NCI-H2029 (cell line): Measurements from ENCODE around the gene CDH12.
"Not testable (repeated sequence)": the region's sequence is repeated elsewhere in the genome, so short reads cannot be mapped to it uniquely, and the experiment has no call there.

Experiments used
- DNase-seq: peaks from one replicate; lab custom pipeline; 2025; lab: John Stamatoyannopoulos, UW

The CDH12 gene

GRCh38 chr5:22278164-22278563, 575.0 kb downstream of the CDH12 start:
- DNase-seq: no peak

GRCh38 chr5:22277006-22277405, 576.1 kb downstream of the CDH12 start:
- DNase-seq: no peak

DNA sequence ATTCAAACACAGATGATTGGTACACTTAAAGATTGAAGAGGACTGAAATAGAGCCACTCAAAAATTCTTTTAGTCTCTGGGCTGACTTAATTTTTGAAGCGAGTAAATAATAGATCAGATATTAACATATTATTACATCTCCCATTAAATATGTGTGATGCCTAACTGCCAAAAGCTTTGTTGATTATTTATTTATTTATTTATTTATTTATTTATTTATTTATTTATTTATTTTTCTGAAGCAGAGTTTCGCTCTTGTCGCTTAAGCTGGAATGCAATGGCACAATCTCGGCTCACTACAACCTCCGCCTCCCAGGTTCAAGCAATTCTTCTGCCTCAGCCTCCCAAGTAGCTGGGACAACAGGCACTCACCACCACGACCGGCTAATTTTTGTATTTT, 587.3 kb downstream of the CDH12 start:
- DNase-seq: not testable (repeated sequence)

GRCh38 chr5:22258139-22258538, 595.0 kb downstream of the CDH12 start:
- no peak for DNase-seq

GRCh38 chr5:22250528-22250927, 602.6 kb downstream of the CDH12 start:
- no peak for DNase-seq

- DNase-seq: no peak
These were observed 603.9 kb downstream of the CDH12 start for GRCh38 chr5:22249209-22249729.

GRCh38 chr5:22245770-22246169, 607.4 kb downstream of the CDH12 start:
- no peak for DNase-seq

DNA sequence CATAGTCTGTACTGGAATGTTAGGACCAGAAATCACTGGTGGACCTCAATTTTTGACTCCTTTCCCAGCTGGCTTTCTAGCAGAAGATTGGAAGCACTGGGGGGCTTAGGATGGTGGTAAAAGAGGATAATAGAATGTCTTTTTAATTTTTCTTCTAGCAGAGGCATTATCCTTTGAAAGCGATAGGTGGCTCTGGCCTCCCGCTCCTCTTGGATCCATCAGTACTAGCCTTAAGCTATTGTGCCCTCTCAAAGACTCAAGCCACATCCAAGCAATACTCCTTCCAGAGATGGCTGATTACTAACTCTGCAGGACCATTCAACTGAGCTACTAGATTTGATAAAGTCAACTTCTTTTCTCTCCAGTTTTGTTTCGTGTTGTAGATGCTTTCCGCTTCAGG, 610.6 kb downstream of the CDH12 start:
- no peak for DNase-seq

DNA sequence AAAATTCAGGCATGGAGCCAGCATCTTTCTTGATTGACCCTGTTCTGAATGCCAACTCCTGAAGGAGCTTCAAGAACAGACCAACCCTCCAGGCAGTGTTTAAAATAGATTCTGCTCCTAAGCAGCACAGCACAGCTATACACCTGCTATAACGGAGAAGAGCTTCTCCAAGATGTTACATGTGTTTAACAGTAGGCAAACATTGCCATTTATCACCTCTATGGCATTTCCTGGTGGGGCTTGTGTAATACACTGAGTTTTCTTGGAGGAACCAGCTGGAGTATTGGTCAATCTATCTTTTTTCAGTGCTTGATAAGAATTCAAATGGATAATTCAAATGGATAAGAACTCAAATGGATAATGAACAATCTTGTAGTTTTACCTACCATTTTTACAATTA, 615.1 kb downstream of the CDH12 start:
- no peak for DNase-seq

GRCh38 chr5:22226423-22226822, 626.7 kb downstream of the CDH12 start:
- DNase-seq: no peak

- no peak for DNase-seq
These were observed 630.1 kb downstream of the CDH12 start for GRCh38 chr5:22223079-22223478.

GRCh38 chr5:22213703-22214495, 639.2 kb downstream of the CDH12 start:
- peak; percentile 10 for DNase-seq

DNA sequence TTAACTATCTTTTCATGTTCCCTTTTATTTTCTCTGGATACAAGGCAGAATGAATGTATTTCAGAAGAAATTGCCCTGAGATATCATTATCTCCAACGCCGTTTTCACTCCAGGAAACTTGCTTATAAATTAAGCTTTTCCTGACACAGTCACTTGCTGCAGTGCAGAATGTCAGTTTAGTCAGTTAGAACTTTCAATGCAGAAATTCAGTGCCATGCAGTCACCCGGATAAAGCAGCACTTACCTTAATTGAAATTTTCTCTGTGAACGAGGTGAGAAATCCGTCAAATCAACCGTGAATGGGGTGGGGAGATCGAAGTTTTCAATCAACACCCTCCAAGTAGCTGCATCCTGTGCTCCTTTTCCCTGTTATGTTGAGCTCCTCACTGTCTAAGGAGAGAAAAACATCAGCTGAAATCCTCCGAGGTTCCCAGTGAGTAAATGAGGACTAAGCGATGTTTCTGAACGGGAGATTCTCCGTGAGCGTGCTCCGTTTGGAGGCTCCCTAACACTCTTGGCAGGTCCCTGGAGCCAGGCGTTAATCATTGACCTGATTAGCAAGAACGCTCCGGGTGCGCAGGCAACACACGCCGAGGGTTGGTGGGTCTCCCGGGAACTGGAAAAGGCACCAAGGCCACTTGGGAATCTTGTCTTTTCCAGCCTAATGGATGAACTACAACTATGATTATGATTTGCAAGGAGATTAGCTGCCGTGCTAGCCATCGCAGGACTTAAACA, 640.7 kb downstream of the CDH12 start:
- DNase-seq: not testable (repeated sequence)

DNA sequence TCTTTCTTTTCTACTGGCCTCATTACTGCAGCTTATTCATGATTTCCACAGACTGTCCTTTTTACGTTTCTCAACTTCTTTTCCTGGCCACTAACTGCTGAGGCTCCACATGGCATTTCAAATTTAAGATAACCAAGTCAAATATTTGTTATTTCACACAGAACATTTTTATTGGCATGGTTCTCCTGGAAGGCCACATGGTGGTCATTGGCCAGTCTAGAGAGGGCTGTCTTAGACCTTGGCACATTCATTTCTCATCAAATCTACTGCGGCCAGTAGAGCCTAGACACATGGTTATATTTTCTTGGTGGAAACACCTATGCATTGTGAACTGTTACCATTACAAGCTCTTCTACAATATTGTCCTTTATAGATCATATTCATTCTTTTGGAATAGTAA, 644.7 kb downstream of the CDH12 start:
- not testable (repeated sequence) for DNase-seq

GRCh38 chr5:22188651-22189050, 664.5 kb downstream of the CDH12 start:
- not testable (repeated sequence) for DNase-seq

DNA sequence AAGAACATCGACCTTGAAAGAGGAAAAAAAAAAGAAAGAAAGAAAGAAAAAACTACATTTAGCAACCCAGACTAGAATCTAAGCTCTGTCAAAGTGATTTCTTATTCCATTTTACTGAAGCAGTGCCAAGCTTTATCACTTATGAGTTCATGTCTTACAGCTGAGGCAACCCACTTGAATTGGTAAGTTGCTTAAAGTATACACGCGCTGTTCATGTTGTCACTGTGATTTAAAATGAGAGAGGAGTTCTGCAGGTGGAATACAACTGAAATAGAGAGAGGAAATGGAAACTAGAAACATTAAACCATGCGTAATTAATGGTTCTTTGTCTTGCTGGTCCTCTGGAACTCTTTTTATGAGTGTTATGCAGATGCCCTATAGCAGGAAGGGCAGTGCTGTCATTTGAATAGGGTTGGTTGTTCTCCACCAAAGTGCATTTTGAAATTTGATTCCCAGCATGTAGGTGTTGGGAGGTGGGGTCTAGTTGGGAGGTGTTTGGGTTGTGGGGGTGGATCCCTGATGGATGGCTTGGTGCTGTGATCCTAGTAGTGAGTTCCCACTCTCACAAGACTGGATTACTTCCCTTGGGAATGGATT, 665.4 kb downstream of the CDH12 start:
- DNase-seq: not testable (repeated sequence)

DNA sequence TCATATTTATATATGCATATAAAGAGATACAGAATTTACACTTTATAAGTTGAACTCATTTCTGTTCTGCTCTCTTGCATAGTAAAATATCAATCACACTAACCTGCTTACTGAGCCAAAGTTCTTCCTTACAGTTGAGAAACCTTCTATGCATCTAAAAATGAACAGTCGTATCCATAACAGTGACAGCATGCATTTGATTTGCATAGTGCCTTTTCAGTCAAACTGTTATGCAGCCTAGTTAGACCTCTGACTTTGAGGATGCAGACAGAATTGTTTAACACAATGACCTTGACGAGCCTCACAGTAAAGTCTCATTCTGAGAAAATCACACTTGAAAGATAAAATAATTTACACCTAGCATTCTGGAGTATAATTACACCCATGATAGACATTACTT, 683.9 kb downstream of the CDH12 start:
- DNase-seq: not testable (repeated sequence)

DNA sequence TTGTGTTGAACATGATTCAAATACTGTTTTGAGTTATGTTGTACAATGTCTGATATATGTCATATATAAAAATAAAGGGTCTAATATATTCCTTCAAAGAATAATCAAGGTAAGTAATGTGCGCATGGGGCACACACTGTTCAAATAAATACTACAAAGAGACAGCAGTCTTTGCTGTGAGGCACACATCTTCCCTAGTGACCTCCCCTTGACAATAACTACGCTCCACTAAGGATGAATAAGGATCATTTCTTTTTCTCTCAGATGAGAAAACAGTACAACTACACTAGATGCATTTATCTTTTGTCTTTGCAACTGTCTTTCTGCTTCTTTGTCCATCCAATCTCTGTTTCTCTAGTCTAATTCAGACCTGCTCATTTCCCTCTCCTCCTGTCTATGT, 684.4 kb downstream of the CDH12 start:
- not testable (repeated sequence) for DNase-seq

DNA sequence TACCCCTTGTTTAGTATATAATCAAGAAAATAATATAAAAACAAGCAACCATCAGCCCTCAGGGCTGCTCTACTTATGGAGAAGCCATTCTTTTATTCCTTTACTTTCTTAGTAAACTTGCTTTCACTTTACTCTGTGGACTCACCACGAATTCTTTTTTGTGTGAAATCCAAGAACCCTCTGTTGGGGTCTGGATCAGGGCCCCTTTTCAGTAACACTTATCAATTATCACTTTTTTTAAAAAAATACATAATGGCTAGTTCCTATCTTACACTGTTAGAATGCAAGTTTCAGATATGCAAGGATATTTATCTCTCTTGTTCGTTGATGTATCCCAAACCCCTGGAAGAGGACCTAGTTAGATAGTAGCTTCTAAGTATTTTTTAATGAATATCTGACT, 687.2 kb downstream of the CDH12 start:
- DNase-seq: not testable (repeated sequence)

- not testable (repeated sequence) for DNase-seq
These were observed 688.0 kb downstream of the CDH12 start for GRCh38 chr5:22164910-22165748.

DNA sequence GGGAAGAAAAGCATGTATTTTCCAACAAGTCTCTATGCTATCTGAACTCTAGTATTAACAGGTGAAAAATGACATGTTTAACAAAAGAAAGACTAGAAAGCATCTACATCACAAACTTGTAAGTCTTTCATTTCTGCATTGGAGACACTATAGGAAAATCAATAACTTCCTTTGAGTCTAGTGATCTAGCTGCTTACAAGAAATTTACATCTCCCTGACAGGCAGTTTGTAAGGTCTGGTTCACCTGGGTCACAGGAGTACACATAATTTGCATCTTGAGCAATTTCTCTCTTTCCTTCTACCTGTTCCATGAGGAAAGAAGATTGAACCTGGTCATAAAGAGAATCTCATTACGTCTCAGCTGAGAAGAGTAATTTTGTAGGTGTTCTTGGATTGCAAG, 696.2 kb downstream of the CDH12 start:
- DNase-seq: not testable (repeated sequence)

DNA sequence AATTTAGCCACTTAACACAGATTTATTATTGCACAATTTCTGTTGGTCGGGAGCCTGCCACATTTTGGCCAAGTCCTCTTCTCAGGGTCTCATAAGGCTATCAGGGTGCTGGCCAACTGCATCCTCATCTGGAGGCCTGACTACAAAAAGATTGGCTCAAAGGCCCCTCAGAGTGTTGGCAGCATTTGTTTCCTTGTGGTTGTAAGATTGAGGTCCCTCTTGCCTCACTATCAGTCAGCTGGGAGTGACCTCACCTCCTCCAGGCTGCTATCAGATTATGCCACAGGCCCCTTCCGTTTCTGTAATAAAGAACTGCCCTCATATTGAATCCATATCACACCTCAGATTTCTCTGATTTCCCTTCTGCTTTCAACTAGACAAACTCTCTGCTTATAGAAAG, 698.4 kb downstream of the CDH12 start:
- DNase-seq: not testable (repeated sequence)
